Left lung (tissue), 10 donors: Measurements from ENCODE around the gene PCDHGA9. TPM values are rescaled to one million over a fixed set of nuclear protein-coding genes. Genes with fewer than 3 reads are reported as not detected.
A peak's percentile ranks its signal among the peaks of the same experiment; 100 is the strongest.
"Not testable (repeated sequence)": the region's sequence is repeated elsewhere in the genome, so short reads cannot be mapped to it uniquely, and the experiment has no call there.

Source experiments
- ATAC-seq: fragments of 200-7000 bp; cut with Tn5 transposase; one replicate; pipeline ENCODE4 v1.9.1; 2020; ENCODE audit warnings: moderate library complexity
- DNase-seq, 4 donors: peaks; one replicate each; pipeline ENCODE4 v3.0.0-alpha.2; 2013 to 2020
- H3K27ac ChIP-seq, 2 donors: fragments of 200-600 bp; sonication (generic) in 1 of 2; one replicate each; pipeline versions ENCODE4 v1.5.0 to v1.8.0; 2020 to 2021
- H3K27me3 ChIP-seq, 2 donors: fragments of 200-600 bp; sonication (generic) in 1 of 2; one replicate each; pipeline versions ENCODE4 v1.5.0 to v1.8.0; 2020 to 2021
- H3K36me3 ChIP-seq, 2 donors: fragments of 200-600 bp; sonication (generic) in 1 of 2; one replicate each; pipeline versions ENCODE4 v1.5.0 to v1.8.0; 2020 to 2021
- H3K4me1 ChIP-seq, 2 donors: fragments of 200-600 bp; one replicate each; pipeline ENCODE4 v1.8.0; 2021
- H3K4me3 ChIP-seq, 2 donors: fragments of 200-600 bp; sonication (generic) in 1 of 2; one replicate each; pipeline versions ENCODE4 v1.5.0 to v1.8.0; 2020 to 2021; ENCODE audit warnings: mild to moderate bottlenecking in 1 of 2
- H3K9me3 ChIP-seq, 2 donors: fragments of 200-600 bp; sonication (generic) in 1 of 2; one replicate each; pipeline versions ENCODE4 v1.5.0 to v1.8.0; 2020 to 2021
- intact Hi-C, 2 donors: fragments of 100-400 bp; cut with DNase I; formaldehyde crosslinking; loops; one replicate each; pipeline versions ENCODE4 v1.11.2 to v1.14.2; 2022
- polyA plus RNA-seq, 6 donors: library from polyadenylated mRNA; unstranded; fragments of 120-200 nt; gene quantifications; one replicate each; pipeline ENCODE4 v1.2.1, GENCODE V29; 2013; ENCODE audit not compliant: insufficient read length in 6 of 6
- total RNA-seq, 2 donors: library from RNA; stranded (reverse); fragmentation: NEBNext Ultra II Directional; extraction: Animal tissue kit (Norgen Biotek cat#: 25700); gene quantifications; one replicate each; pipeline ENCODE4 v1.2.1, GENCODE V29; 2021
- TF ChIP-seq, protein P1 (sequence below), 2 donors: fragments of 200-600 bp; sonication (generic) in 1 of 2; IDR thresholded peaks; one replicate each; pipeline versions ENCODE4 v1.5.0 to v1.8.0; 2021; ENCODE audit warnings: antibody characterized with exemption in 2 of 2
- donor health status: DM: no; HTN: yes; CAD: no.
- donor health status: DM: no; HTN: no; CAD: no.

Gene PCDHGA9
- total and polyA plus RNA-seq, 8 donors = 4.0 to 7.2 (median 5.7) TPM

DNA sequence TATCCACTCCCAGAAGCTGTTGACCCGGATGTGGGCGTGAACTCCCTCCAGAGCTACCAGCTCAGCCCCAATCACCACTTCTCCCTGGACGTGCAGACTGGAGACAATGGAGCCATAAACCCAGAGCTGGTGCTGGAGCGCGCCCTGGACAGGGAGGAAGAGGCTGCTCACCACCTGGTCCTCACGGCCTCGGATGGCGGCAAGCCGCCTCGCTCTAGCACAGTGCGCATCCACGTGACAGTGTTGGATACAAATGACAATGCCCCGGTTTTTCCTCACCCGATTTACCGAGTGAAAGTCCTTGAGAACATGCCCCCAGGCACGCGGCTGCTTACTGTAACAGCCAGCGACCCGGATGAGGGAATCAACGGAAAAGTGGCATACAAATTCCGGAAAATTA, 9.3 kb upstream of the PCDHGA9 start:
- H3K4me1 ChIP-seq = no peaks in the 10 kb centered on the region
- ATAC-seq (no peak), DNase-seq (no peak)
- no peak overlapping the region for H3K4me3 ChIP-seq
- H3K27me3 ChIP-seq = peaks cover 5 to 89% of the 10 kb centered on the region in 2 donors
- no peak overlapping the region for H3K27ac ChIP-seq
- TF ChIP-seq, protein P1, sequence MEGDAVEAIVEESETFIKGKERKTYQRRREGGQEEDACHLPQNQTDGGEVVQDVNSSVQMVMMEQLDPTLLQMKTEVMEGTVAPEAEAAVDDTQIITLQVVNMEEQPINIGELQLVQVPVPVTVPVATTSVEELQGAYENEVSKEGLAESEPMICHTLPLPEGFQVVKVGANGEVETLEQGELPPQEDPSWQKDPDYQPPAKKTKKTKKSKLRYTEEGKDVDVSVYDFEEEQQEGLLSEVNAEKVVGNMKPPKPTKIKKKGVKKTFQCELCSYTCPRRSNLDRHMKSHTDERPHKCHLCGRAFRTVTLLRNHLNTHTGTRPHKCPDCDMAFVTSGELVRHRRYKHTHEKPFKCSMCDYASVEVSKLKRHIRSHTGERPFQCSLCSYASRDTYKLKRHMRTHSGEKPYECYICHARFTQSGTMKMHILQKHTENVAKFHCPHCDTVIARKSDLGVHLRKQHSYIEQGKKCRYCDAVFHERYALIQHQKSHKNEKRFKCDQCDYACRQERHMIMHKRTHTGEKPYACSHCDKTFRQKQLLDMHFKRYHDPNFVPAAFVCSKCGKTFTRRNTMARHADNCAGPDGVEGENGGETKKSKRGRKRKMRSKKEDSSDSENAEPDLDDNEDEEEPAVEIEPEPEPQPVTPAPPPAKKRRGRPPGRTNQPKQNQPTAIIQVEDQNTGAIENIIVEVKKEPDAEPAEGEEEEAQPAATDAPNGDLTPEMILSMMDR (IDR thresholded peaks at IDR 0.05) = no peak
- peaks cover 0 to 74% of the 10 kb centered on the region in 2 donors for H3K9me3 ChIP-seq
- H3K36me3 ChIP-seq = no peaks in the 10 kb centered on the region
- intact Hi-C loops = loop anchor here in 1 of 2 donors (5.0 kb wide), 1 partner anchor 39 kb away; the partner anchor contains the start of gene PCDHGA12

- H3K27ac ChIP-seq, ATAC-seq, H3K4me3 ChIP-seq, H3K36me3 ChIP-seq, DNase-seq, H3K4me1 ChIP-seq: not testable (repeated sequence)
- intact Hi-C loops = loop anchor here in 1 of 2 donors (5.0 kb wide), 1 partner anchor 38 kb away; the partner anchor contains the start of gene PCDHGA12
- Histone ChIP-seq H3K27me3 (peaks cover 16 to 89% of the 10 kb centered on the region in 2 donors), H3K9me3 (peaks cover 0 to 73% of the 10 kb centered on the region in 2 donors)
Observed at GRCh38 chr5:141394401-141395187, 8.0 kb upstream of the PCDHGA9 start.

GRCh38 chr5:141397756-141398551, 4.6 kb upstream of the PCDHGA9 start, which contains the start of gene PCDHGB5:
TSS of gene PCDHGB5 (plus strand) at chr5:141397947. CDS start at chr5:141398128, 181 bp downstream.
- peak within 1 kb of the TSS in 1 of 2 donors; percentile 25 for H3K4me3 ChIP-seq
- intact Hi-C loops, H3K27ac ChIP-seq, H3K4me1 ChIP-seq, H3K36me3 ChIP-seq: not testable (repeated sequence)
- H3K27me3 ChIP-seq = peaks cover 22 to 94% of the 10 kb centered on the region in 2 donors
- peak in 1 of 4 donors; percentile 16 for DNase-seq
- TF ChIP-seq, protein P1 (IDR thresholded peaks at IDR 0.05) = peak; percentile 37 to 59
- H3K9me3 ChIP-seq = peaks cover 3 to 71% of the 10 kb centered on the region in 2 donors
- peak; percentile 99 for ATAC-seq

- Histone ChIP-seq H3K27me3 (peaks cover 22 to 94% of the 10 kb centered on the region in 2 donors), H3K9me3 (peaks cover 3 to 71% of the 10 kb centered on the region in 2 donors), H3K36me3 (peaks cover 0 to 7% of the 10 kb centered on the region in 2 donors), H3K4me3 (no peak overlapping the region), H3K27ac (no peak overlapping the region), H3K4me1 (no peaks in the 10 kb centered on the region)
- DNase-seq (no peak), ATAC-seq (no peak)
- TF ChIP-seq, protein P1 (IDR thresholded peaks at IDR 0.05) = no peak
- intact Hi-C loops = no loop called here
Observed at GRCh38 chr5:141398608-141399007, 4.0 kb upstream of the PCDHGA9 start.

DNA sequence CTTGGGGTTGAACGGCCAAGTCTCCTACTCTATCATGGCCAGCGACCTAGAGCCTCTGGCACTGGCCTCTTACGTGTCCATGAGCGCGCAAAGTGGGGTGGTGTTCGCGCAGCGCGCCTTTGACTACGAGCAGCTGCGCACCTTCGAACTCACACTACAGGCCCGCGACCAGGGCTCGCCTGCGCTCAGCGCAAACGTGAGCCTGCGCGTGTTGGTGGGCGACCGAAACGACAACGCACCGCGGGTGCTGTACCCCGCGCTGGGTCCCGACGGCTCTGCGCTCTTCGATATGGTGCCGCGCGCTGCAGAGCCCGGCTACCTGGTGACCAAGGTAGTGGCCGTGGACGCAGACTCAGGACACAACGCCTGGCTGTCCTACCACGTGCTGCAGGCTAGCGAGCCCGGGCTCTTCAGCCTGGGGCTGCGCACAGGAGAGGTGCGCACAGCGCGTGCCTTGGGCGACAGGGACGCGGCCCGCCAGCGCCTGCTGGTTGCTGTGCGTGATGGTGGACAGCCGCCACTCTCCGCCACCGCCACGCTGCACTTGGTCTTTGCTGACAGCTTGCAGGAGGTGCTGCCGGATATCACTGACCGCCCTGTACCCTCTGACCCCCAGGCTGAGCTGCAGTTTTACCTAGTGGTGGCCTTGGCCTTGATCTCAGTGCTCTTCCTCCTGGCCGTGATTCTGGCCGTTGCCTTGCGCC, 2.9 kb upstream of the PCDHGA9 start:
- intact Hi-C loops = no loop called here
- Histone ChIP-seq H3K4me1 (no peaks in the 10 kb centered on the region), H3K27me3 (peaks cover 22 to 94% of the 10 kb centered on the region in 2 donors), H3K36me3 (peaks cover 0 to 7% of the 10 kb centered on the region in 2 donors), H3K4me3 (no peak overlapping the region), H3K9me3 (peaks cover 3 to 74% of the 10 kb centered on the region in 2 donors), H3K27ac (no peak overlapping the region)
- TF ChIP-seq, protein P1 (IDR thresholded peaks at IDR 0.05) = no peak
- ATAC-seq (no peak), DNase-seq (no peak)
